ENCODE results near the gene ELF5. TPM values are rescaled to one million over a fixed set of nuclear protein-coding genes. Genes with fewer than 3 reads are reported as not detected.

The ELF5 gene
- not detected for total RNA-seq
- long read RNA-seq: 0 reads

- no peak for DNase-seq
- intact Hi-C loops (cut with DNase I, micrococcal nuclease): no loop called here
- ATAC-seq: no peak
Measured at GRCh38 chr11:34513682-34514449, at the start of gene ELF5. TSS of gene ELF5 (minus strand) at chr11:34513794. CDS start at chr11:34505749, 8,045 bp downstream.

- DNase-seq: no peak
- no peak for ATAC-seq
- intact Hi-C loops (cut with DNase I, micrococcal nuclease): no loop called here
Measured at GRCh38 chr11:34562976-34563375, 49.4 kb upstream of the ELF5 start.

- intact Hi-C loops (cut with DNase I, micrococcal nuclease): no loop called here
- ATAC-seq (no peak), DNase-seq (no peak)
Measured at GRCh38 chr11:34560511-34560910, 46.9 kb upstream of the ELF5 start.

GRCh38 chr11:34558673-34559072, 45.1 kb upstream of the ELF5 start:
- ATAC-seq (no peak), DNase-seq (no peak)
- intact Hi-C loops (cut with DNase I, micrococcal nuclease): no loop called here

GRCh38 chr11:34558211-34558610, 44.6 kb upstream of the ELF5 start:
- ATAC-seq (no peak), DNase-seq (no peak)
- intact Hi-C loops (cut with DNase I, micrococcal nuclease): no loop called here

- intact Hi-C loops (cut with DNase I, micrococcal nuclease): no loop called here
- ATAC-seq (peak; percentile 18), DNase-seq (no peak)
Measured at GRCh38 chr11:34552270-34552669, 38.7 kb upstream of the ELF5 start.

GRCh38 chr11:34549271-34549670, 35.7 kb upstream of the ELF5 start:
- no peak for ATAC-seq
- no peak for DNase-seq
- intact Hi-C loops (cut with DNase I, micrococcal nuclease): no loop called here

GRCh38 chr11:34548278-34548677, 34.7 kb upstream of the ELF5 start:
- DNase-seq (no peak), ATAC-seq (no peak)
- intact Hi-C loops (cut with DNase I, micrococcal nuclease): no loop called here

GRCh38 chr11:34546511-34547209, 33.1 kb upstream of the ELF5 start:
- DNase-seq (no peak), ATAC-seq (peak; percentile 88)
- intact Hi-C loops (cut with DNase I, micrococcal nuclease): no loop called here

GRCh38 chr11:34542089-34542488, 28.5 kb upstream of the ELF5 start:
- intact Hi-C loops (cut with DNase I, micrococcal nuclease): no loop called here
- DNase-seq: no peak
- no peak for ATAC-seq

GRCh38 chr11:34540870-34541269, 27.3 kb upstream of the ELF5 start:
- DNase-seq: no peak
- intact Hi-C loops (cut with DNase I, micrococcal nuclease): no loop called here
- ATAC-seq: no peak

GRCh38 chr11:34537636-34538035, 24.0 kb upstream of the ELF5 start:
- intact Hi-C loops (cut with DNase I, micrococcal nuclease): no loop called here
- ATAC-seq: no peak
- no peak for DNase-seq

- ATAC-seq (no peak), DNase-seq (no peak)
- intact Hi-C loops (cut with DNase I, micrococcal nuclease): no loop called here
Measured at GRCh38 chr11:34536056-34536455, 22.5 kb upstream of the ELF5 start.

GRCh38 chr11:34534826-34535225, 21.2 kb upstream of the ELF5 start:
- intact Hi-C loops (cut with DNase I, micrococcal nuclease): no loop called here
- DNase-seq (no peak), ATAC-seq (no peak)

- DNase-seq (no peak), ATAC-seq (no peak)
- intact Hi-C loops (cut with DNase I, micrococcal nuclease): no loop called here
Measured at GRCh38 chr11:34531663-34532062, 18.1 kb upstream of the ELF5 start.

- no peak for DNase-seq
- ATAC-seq: no peak
- intact Hi-C loops (cut with DNase I, micrococcal nuclease): no loop called here
Measured at GRCh38 chr11:34530545-34531234, 17.1 kb upstream of the ELF5 start.

GRCh38 chr11:34529643-34530042, 16.0 kb upstream of the ELF5 start:
- no peak for ATAC-seq
- intact Hi-C loops (cut with DNase I, micrococcal nuclease): no loop called here
- no peak for DNase-seq

- no peak for ATAC-seq
- intact Hi-C loops (cut with DNase I, micrococcal nuclease): no loop called here
Measured at GRCh38 chr11:34528072-34528471, 14.5 kb upstream of the ELF5 start.

GRCh38 chr11:34525888-34526657, 12.5 kb upstream of the ELF5 start:
- no peak for ATAC-seq
- no peak for DNase-seq
- intact Hi-C loops (cut with DNase I, micrococcal nuclease): no loop called here

More at GRCh38 chr11:34528072-34528471, 14.5 kb upstream of the ELF5 start:
- no peak for DNase-seq

Data from left colon (tissue), 2 donors.